CD4-positive, alpha-beta T cell (primary cell): ENCODE results near the gene NRL. TPM values are rescaled to one million over a fixed set of nuclear protein-coding genes. Genes with fewer than 3 reads are reported as not detected.

ENCODE experiments used
- ATAC-seq: fragments of 200-7000 bp; cut with Tn5 transposase; one replicate; pipeline ENCODE4 v1.10.0; 2022; ENCODE audit warnings: mild to moderate bottlenecking; ENCODE audit not compliant: poor library complexity
- CTCF ChIA-PET: fragments of 350-600 bp; sonication (Branson Sonifier 250); formaldehyde crosslinking; loops from one replicate; lab custom pipeline; 2021; ENCODE audit warnings: antibody characterized with exemption, inconsistent platforms; lab: Charles Lee
- POLR2A ChIA-PET: fragments of 350-600 bp; sonication (Branson Sonifier 250); formaldehyde crosslinking; loops from one replicate; lab custom pipeline; 2021; ENCODE audit warnings: antibody characterized with exemption, inconsistent platforms; lab: Charles Lee
- DNase-seq, 14 experiments: peaks; one replicate each; pipeline ENCODE4 v3.0.0-alpha.2; 2013 to 2020; ENCODE audit warnings: mixed read lengths in 2 of 14
- H3K27ac ChIP-seq, 2 donors: one replicate each; pipeline versions ENCODE4 v1.5.1 to v1.7.0; 2013; ENCODE audit warnings: low read length in 2 of 2, low read depth in 1 of 2, mild to moderate bottlenecking in 1 of 2
- H3K27me3 ChIP-seq, 2 experiments: 1 replicate in 1 of 2; 2 replicates in 1 of 2; pipeline versions ENCODE4 v1.6.1 to v1.7.0; 2013; ENCODE audit warnings: low read length in 2 of 2, control low read depth in 1 of 2, mild to moderate bottlenecking in 1 of 2, moderate library complexity in 1 of 2; ENCODE audit not compliant: insufficient read depth in 2 of 2, control insufficient read depth in 1 of 2
- H3K36me3 ChIP-seq: one replicate; pipeline ENCODE4 v1.6.1; 2013; ENCODE audit warnings: low read length, control low read depth; ENCODE audit not compliant: insufficient read depth
- H3K4me1 ChIP-seq: one replicate; pipeline ENCODE4 v1.6.1; 2013; ENCODE audit warnings: low read length, control low read depth; ENCODE audit not compliant: insufficient read depth
- H3K4me3 ChIP-seq: one replicate; pipeline ENCODE4 v1.5.1; 2013; ENCODE audit warnings: mild to moderate bottlenecking, low read length, moderate library complexity
- H3K9me3 ChIP-seq, 2 experiments: 1 replicate in 1 of 2; 2 replicates in 1 of 2; pipeline versions ENCODE4 v1.6.1 to v1.7.0; 2013; ENCODE audit warnings: low read length in 2 of 2, mild to moderate bottlenecking in 2 of 2, control low read depth in 1 of 2, moderate library complexity in 1 of 2; ENCODE audit not compliant: control insufficient read depth in 1 of 2, insufficient read depth in 1 of 2
- H3K27ac Mint-ChIP-seq: one replicate; pipeline ENCODE4 v1.8.0; 2020; ENCODE audit warnings: mixed read lengths
- H3K27me3 Mint-ChIP-seq: one replicate; pipeline ENCODE4 v1.8.0; 2021; ENCODE audit warnings: mixed read lengths
- H3K36me3 Mint-ChIP-seq: one replicate; pipeline ENCODE4 v1.8.0; 2021; ENCODE audit warnings: low read depth, mixed read lengths
- H3K4me1 Mint-ChIP-seq: one replicate; pipeline ENCODE4 v1.8.0; 2021; ENCODE audit warnings: low read depth, mixed read lengths
- H3K4me3 Mint-ChIP-seq: one replicate; pipeline ENCODE4 v1.8.0; 2020; ENCODE audit warnings: mild to moderate bottlenecking, mixed read lengths
- H3K9me3 Mint-ChIP-seq: one replicate; pipeline ENCODE4 v1.8.0; 2020; ENCODE audit warnings: mixed read lengths
- intact Hi-C, 2 experiments: fragments of 100-400 bp; cut with DNase I in 1 of 2; cut with micrococcal nuclease in 1 of 2; formaldehyde crosslinking; loops; one replicate each; pipeline versions ENCODE4 v1.15.1 to v1.9.0; 2023 to 2025; cut with DNase I, micrococcal nuclease
- total RNA-seq, 174 experiments: library from RNA in 2 of 174; stranded (reverse) in 2 of 174; gene quantifications; one replicate each; pipeline ENCODE4 v1.2.3 and lab custom pipeline; 2021 to 2026
- TF ChIP-seq, protein P1 (sequence below): fragments of 200-600 bp; IDR thresholded peaks from one replicate; pipeline ENCODE4 v1.8.0; 2022; ENCODE audit warnings: antibody characterized with exemption, mild to moderate bottlenecking

NRL gene
- total RNA-seq, 2 experiments from 2014 or later = 1.6 to 1.9 TPM

DNA sequence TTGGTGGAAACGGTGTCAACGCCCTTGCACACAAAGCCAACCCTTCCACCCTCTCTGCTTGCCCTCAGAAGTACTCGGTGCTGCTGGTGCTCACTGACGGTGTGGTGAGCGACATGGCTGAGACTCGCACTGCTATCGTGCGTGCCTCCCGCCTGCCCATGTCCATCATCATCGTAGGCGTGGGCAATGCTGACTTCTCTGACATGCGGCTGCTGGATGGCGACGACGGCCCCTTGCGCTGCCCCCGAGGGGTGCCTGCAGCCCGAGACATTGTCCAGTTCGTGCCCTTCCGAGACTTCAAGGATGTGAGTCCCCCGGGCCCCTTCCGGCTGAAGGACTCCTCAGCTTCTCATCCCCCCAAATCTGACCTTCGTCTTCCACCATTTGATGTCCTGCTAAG lies 37.7 kb downstream of the NRL start:
- Mint-ChIP-seq H3K36me3 (no peaks in the 10 kb centered on the region), H3K4me1 (peaks cover 20% of the 10 kb centered on the region), H3K4me3 (no peak overlapping the region), H3K27ac (no peak overlapping the region), H3K27me3 (no peaks in the 10 kb centered on the region), H3K9me3 (no peaks in the 10 kb centered on the region)
- Histone ChIP-seq H3K27ac (no peak overlapping the region), H3K9me3 (no peaks in the 10 kb centered on the region), H3K36me3 (no peaks in the 10 kb centered on the region), H3K4me1 (peaks cover 19% of the 10 kb centered on the region), H3K27me3 (no peaks in the 10 kb centered on the region), H3K4me3 (no peak overlapping the region)
- POLR2A ChIA-PET = no interaction called here
- TF ChIP-seq, protein P1, sequence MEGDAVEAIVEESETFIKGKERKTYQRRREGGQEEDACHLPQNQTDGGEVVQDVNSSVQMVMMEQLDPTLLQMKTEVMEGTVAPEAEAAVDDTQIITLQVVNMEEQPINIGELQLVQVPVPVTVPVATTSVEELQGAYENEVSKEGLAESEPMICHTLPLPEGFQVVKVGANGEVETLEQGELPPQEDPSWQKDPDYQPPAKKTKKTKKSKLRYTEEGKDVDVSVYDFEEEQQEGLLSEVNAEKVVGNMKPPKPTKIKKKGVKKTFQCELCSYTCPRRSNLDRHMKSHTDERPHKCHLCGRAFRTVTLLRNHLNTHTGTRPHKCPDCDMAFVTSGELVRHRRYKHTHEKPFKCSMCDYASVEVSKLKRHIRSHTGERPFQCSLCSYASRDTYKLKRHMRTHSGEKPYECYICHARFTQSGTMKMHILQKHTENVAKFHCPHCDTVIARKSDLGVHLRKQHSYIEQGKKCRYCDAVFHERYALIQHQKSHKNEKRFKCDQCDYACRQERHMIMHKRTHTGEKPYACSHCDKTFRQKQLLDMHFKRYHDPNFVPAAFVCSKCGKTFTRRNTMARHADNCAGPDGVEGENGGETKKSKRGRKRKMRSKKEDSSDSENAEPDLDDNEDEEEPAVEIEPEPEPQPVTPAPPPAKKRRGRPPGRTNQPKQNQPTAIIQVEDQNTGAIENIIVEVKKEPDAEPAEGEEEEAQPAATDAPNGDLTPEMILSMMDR = no peak
- no peak for DNase-seq
- no peak for ATAC-seq
- intact Hi-C loops = no loop called here
- CTCF ChIA-PET = no interaction called here

DNA sequence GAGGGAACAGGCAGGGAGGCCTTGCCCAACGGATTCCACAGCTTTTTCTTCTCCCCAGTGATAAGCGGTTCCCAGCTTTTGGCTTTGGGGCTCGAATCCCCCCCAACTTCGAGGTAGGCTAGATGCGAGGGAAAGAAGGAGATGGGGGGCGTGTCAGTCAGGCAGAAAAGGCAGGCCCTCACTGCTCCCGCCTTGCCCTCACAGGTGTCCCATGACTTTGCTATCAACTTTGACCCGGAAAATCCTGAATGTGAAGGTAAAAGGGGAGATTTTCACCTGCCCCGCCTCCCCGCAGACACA lies 38.5 kb downstream of the NRL start:
- TF ChIP-seq, protein P1 = no peak
- DNase-seq (no peak), ATAC-seq (no peak)
- POLR2A ChIA-PET = no interaction called here
- intact Hi-C loops = no loop called here
- Histone ChIP-seq H3K4me1 (peaks cover 12% of the 10 kb centered on the region), H3K4me3 (no peak overlapping the region), H3K36me3 (no peaks in the 10 kb centered on the region), H3K27ac (no peak overlapping the region), H3K27me3 (no peaks in the 10 kb centered on the region), H3K9me3 (no peaks in the 10 kb centered on the region)
- Mint-ChIP-seq H3K4me1 (peaks cover 15% of the 10 kb centered on the region), H3K27me3 (no peaks in the 10 kb centered on the region), H3K4me3 (no peak overlapping the region), H3K36me3 (no peaks in the 10 kb centered on the region), H3K27ac (no peak overlapping the region), H3K9me3 (no peaks in the 10 kb centered on the region)
- CTCF ChIA-PET = no interaction called here

DNA sequence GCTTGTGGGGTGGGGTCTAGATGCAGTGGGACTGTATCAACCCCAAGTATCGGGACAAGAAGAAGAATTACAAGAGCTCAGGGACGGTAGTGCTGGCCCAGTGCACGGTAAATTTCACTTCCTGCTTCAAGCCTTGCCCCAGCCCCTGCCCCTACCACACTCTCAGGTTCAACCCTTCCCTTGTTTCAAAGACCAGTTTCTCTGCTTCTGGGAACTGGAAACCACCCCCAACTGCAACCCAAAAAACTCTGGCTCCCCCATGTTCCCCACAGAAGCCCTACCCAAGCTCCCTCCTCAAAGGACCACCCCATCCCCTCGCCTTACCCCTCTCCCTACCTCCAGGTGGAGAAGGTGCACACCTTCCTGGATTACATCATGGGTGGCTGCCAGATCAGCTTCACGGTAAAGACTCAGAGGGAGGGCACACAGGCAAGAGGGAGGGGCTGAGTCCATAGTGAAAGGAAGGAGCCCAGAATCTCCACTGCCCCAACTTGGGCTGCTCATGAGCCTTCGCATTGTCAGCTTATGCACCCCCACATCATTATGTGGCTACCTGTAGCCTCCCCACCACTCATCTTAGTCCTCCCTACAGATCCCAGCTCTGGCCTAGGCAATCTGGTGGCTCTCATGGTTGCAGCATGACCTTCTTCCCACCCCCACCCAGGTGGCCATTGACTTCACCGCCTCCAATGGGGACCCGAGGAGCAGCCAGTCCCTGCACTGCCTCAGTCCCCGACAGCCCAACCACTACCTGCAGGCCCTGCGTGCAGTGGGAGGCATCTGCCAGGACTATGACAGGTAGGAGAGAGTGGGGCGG lies 39.1 kb downstream of the NRL start:
- Histone ChIP-seq H3K9me3 (no peaks in the 10 kb centered on the region), H3K27ac (no peak overlapping the region), H3K4me3 (no peak overlapping the region), H3K36me3 (no peaks in the 10 kb centered on the region), H3K27me3 (no peaks in the 10 kb centered on the region), H3K4me1 (peaks cover 8% of the 10 kb centered on the region)
- no peak overlapping the region for H3K27ac Mint-ChIP-seq
- no peak overlapping the region for H3K4me3 Mint-ChIP-seq
- ChIA-PET POLR2A (no interaction called here), CTCF (no interaction called here)
- intact Hi-C loops = no loop called here
- H3K9me3 Mint-ChIP-seq = no peaks in the 10 kb centered on the region
- DNase-seq = no peak
- H3K27me3 Mint-ChIP-seq = peaks cover 5% of the 10 kb centered on the region
- ATAC-seq = no peak
- H3K4me1 Mint-ChIP-seq = peaks cover 12% of the 10 kb centered on the region
- H3K36me3 Mint-ChIP-seq = no peaks in the 10 kb centered on the region
- TF ChIP-seq, protein P1 = no peak
